Neural crest cell (in vitro differentiated cells): Measurements from ENCODE around the gene COL25A1. TPM values are rescaled to one million over a fixed set of nuclear protein-coding genes. Genes with fewer than 3 reads are reported as not detected.
A peak's percentile ranks its signal among the peaks of the same experiment; 100 is the strongest.

Experiments used
- DNase-seq: peaks from one replicate; pipeline ENCODE4 v3.0.0; 2021; ENCODE audit warnings: low read depth, mixed read lengths, low spot score
- H3K27ac Mint-ChIP-seq: one replicate; pipeline ENCODE4 v1.8.0; 2021; ENCODE audit warnings: mild to moderate bottlenecking, mixed read lengths; ENCODE audit not compliant: unreplicated experiment
- H3K27me3 Mint-ChIP-seq: 2 replicates; pipeline ENCODE4 v1.8.0; 2021; ENCODE audit warnings: low read depth, mild to moderate bottlenecking, mixed read lengths
- H3K36me3 Mint-ChIP-seq: 2 replicates; pipeline ENCODE4 v1.8.0; 2021; ENCODE audit warnings: low read depth, mild to moderate bottlenecking, mixed read lengths
- H3K4me1 Mint-ChIP-seq: 2 replicates; pipeline ENCODE4 v1.8.0; 2021; ENCODE audit warnings: mixed read lengths
- H3K4me3 Mint-ChIP-seq: one replicate; pipeline ENCODE4 v1.8.0; 2021; ENCODE audit warnings: mild to moderate bottlenecking, mixed read lengths
- H3K9me3 Mint-ChIP-seq: 2 replicates; pipeline ENCODE4 v1.8.0; 2021; ENCODE audit warnings: mixed read lengths
- total RNA-seq: library from RNA; stranded (reverse); gene quantifications from 2 replicates; pipeline ENCODE4 v1.2.1, GENCODE V29; 2021
- TF ChIP-seq, protein P1 (sequence below): fragments of 200-600 bp; sonication (generic); conservative IDR thresholded peaks from 2 replicates; pipeline ENCODE4 v1.5.0; 2021; ENCODE audit warnings: antibody characterized with exemption, mild to moderate bottlenecking

COL25A1 gene
- total RNA-seq, 1 donor from 2014 or later, result 39.3 TPM

DNA sequence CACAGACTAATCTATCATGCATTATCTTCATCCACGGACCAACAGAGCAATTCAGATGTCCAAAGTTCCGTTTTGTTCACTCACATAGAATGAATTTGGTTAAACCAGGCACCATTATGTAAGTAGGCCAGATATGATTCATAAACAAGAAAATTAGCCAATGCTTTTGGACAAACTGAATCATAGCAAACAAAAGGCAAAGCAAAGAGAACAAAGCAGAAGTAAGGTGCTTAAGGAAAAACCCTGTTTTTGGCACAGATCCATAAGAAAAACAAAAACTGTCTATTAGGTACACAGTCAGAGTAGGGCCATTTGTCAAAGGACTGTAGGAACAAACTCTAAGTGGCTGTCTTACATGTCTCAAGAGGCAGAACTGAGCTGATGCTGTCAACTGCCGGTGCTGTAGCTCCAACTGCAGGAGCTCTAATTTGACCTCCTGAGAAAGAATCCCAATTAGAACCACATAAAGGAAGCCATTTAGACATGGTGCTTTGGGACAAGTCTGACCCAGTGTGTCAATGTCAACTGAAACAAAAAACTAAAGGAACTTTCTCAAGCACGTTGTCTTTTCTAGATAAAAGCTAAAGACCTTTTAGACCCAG is 146.7 kb downstream of the COL25A1 start:
- Mint-ChIP-seq H3K36me3 (no peaks in the 10 kb centered on the region), H3K4me3 (no peak overlapping the region), H3K27ac (no peak overlapping the region), H3K4me1 (peaks cover 62% of the 10 kb centered on the region), H3K27me3 (peaks cover 2% of the 10 kb centered on the region), H3K9me3 (no peaks in the 10 kb centered on the region)
- TF ChIP-seq, protein P1, sequence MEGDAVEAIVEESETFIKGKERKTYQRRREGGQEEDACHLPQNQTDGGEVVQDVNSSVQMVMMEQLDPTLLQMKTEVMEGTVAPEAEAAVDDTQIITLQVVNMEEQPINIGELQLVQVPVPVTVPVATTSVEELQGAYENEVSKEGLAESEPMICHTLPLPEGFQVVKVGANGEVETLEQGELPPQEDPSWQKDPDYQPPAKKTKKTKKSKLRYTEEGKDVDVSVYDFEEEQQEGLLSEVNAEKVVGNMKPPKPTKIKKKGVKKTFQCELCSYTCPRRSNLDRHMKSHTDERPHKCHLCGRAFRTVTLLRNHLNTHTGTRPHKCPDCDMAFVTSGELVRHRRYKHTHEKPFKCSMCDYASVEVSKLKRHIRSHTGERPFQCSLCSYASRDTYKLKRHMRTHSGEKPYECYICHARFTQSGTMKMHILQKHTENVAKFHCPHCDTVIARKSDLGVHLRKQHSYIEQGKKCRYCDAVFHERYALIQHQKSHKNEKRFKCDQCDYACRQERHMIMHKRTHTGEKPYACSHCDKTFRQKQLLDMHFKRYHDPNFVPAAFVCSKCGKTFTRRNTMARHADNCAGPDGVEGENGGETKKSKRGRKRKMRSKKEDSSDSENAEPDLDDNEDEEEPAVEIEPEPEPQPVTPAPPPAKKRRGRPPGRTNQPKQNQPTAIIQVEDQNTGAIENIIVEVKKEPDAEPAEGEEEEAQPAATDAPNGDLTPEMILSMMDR, result no peak
- DNase-seq, result no peak

DNA sequence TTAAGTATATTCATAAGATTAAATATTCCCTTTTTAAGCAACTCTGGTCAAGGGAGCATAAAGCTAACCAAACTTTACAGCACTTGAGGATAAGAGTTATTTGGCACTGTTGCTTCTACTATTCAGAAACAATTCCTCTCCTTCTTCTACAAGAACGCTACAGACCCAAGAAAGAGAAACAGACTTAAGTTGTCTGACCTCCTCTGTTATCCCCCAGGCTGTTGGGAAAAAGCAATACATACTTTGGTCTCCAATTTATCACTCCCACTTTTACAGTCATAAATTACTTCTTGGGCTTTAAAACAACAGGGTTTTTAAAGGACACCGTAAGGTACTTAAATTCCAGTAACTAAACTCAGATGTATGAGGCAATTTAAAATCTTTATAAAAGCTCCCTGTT is 147.4 kb downstream of the COL25A1 start:
- Mint-ChIP-seq H3K4me3 (peak overlapping the region; percentile 21), H3K27ac (peak overlapping the region; percentile 2), H3K27me3 (peaks cover 2% of the 10 kb centered on the region), H3K9me3 (no peaks in the 10 kb centered on the region), H3K36me3 (no peaks in the 10 kb centered on the region), H3K4me1 (peaks cover 56% of the 10 kb centered on the region)
- TF ChIP-seq, protein P1, result no peak
- no peak for DNase-seq

- TF ChIP-seq, protein P1, result no peak
- Mint-ChIP-seq H3K27me3 (peaks cover 2% of the 10 kb centered on the region), H3K4me3 (peak overlapping the region; percentile 21), H3K27ac (peak overlapping the region; percentile 89), H3K9me3 (no peaks in the 10 kb centered on the region), H3K36me3 (no peaks in the 10 kb centered on the region), H3K4me1 (peaks cover 51% of the 10 kb centered on the region)
- no peak for DNase-seq
These were observed 148.0 kb downstream of the COL25A1 start for GRCh38 chr4:109154424-109154823.

GRCh38 chr4:109149836-109150235 is 152.6 kb downstream of the COL25A1 start:
- Mint-ChIP-seq H3K27me3 (peaks cover 2% of the 10 kb centered on the region), H3K4me3 (no peak overlapping the region), H3K4me1 (peaks cover 46% of the 10 kb centered on the region), H3K27ac (no peak overlapping the region), H3K9me3 (no peaks in the 10 kb centered on the region), H3K36me3 (no peaks in the 10 kb centered on the region)
- DNase-seq, result no peak
- TF ChIP-seq, protein P1, result no peak

- H3K27me3 Mint-ChIP-seq, result no peaks in the 10 kb centered on the region
- peaks cover under 1% of the 10 kb centered on the region for H3K9me3 Mint-ChIP-seq
- peaks cover 5% of the 10 kb centered on the region for H3K36me3 Mint-ChIP-seq
- TF ChIP-seq, protein P1, result no peak
- no peak overlapping the region for H3K4me3 Mint-ChIP-seq
- H3K4me1 Mint-ChIP-seq, result peaks cover 41% of the 10 kb centered on the region
- no peak overlapping the region for H3K27ac Mint-ChIP-seq
- no peak for DNase-seq
These were observed 153.8 kb downstream of the COL25A1 start for GRCh38 chr4:109148577-109149075.
